Measurements from ENCODE around the gene NTHL1.

Gene NTHL1

DNA sequence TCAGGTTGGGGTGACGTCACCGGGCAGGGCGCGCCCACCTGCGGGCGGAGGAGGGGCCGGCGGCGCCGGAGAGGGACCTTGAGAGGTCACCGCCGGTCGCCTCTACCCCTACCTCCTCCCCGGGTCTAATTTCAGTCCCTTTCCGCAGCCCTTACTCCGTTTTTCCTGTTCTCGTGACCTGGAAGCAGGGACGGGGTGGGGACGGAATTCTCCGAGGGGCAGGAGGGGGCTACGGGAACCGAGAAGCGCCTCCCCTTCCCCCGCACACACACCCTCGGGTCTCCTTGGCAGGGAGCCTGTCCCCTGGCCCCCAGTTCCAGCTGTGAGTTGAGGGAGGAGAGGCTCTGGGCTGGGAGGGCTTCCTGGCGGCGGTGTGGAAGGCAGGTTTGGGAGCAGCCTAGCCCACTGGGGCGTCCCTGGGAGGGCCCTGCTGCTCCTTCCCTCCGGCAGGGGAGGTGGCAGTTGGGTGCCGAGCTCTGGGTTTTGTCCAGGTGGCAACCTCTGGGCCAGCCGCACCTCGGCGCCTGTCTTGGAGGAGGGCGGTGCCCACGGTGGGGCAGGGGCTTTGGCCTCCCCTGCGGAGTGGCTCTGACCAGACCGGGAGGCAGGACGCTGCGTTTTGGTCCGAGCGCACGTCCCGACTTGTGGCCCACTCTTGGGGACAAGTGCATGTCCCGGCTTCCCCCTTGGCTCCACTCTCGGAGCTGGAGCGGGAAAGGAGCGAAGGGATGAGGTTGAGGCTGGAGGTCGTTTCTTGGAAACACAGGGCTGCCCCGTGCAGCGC, 57.1 kb downstream of the NTHL1 start:
- DNase-seq (ENCODE audit: low read depth), result no peak
- no peak for TF ChIP-seq CTCF (IDR thresholded peaks at IDR 0.05; ENCODE audit: insufficient read depth, low read depth, low read length, missing control alignments)
- no peak overlapping the region for H3K4me3 ChIP-seq (ENCODE audit: low read length)

DNA sequence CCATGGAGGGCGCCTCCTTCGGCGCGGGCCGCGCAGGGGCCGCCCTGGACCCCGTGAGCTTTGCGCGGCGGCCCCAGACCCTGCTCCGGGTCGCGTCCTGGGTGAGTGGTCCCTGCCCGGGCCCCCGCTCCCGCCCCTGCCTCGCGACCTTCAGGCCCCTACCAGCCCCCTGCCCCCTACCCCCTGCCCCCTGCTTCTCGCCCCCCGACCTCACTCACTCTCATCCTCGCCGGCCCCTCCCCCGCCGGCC, 57.6 kb downstream of the NTHL1 start:
- TF ChIP-seq CTCF (IDR thresholded peaks at IDR 0.05; ENCODE audit: insufficient read depth, low read depth, low read length, missing control alignments), result no peak
- no peak overlapping the region for H3K4me3 ChIP-seq (ENCODE audit: low read length)
- DNase-seq (ENCODE audit: low read depth), result no peak

All from epithelial cell of esophagus (primary cell).